ENCODE measurements around the gene OSBPL1A.

OSBPL1A gene

GRCh38 chr18:24315170-24315569 lies 82.5 kb downstream of the OSBPL1A start:
- no peak overlapping the region for H3K27ac ChIP-seq (replicated peaks)
- TF ChIP-seq REST (IDR thresholded peaks at IDR 0.05; ENCODE audit: insufficient replicate concordance, low read depth) (no peak), GABPA (IDR thresholded peaks at IDR 0.05; ENCODE audit: low read depth) (no peak), POLR2AphosphoS5 (IDR thresholded peaks at IDR 0.05; ENCODE audit: low read depth) (no peak), CTCF (IDR thresholded peaks at IDR 0.05; ENCODE audit: insufficient read depth, low read length) (no peak), SPI1 (IDR thresholded peaks at IDR 0.05; ENCODE audit: borderline replicate concordance, low read depth) (no peak)
- H3K4me3 ChIP-seq (replicated peaks; ENCODE audit: insufficient read depth, low read length), result no peak overlapping the region
- no peak for DNase-seq (ENCODE audit: low read depth in 1 of 2, low spot score in 1 of 2)
- no peaks in the 10 kb centered on the region for H3K27me3 ChIP-seq (ENCODE audit: insufficient read depth, poor library complexity, severe bottlenecking)

- DNase-seq (ENCODE audit: low read depth in 1 of 2, low spot score in 1 of 2), result no peak
- Histone ChIP-seq H3K27ac (replicated peaks) (no peak overlapping the region), H3K27me3 (ENCODE audit: insufficient read depth, poor library complexity, severe bottlenecking) (no peaks in the 10 kb centered on the region), H3K4me3 (replicated peaks; ENCODE audit: insufficient read depth, low read length) (no peak overlapping the region)
- TF ChIP-seq POLR2AphosphoS5 (IDR thresholded peaks at IDR 0.05; ENCODE audit: low read depth) (no peak), CTCF (IDR thresholded peaks at IDR 0.05; ENCODE audit: insufficient read depth, low read length) (no peak), SPI1 (IDR thresholded peaks at IDR 0.05; ENCODE audit: borderline replicate concordance, low read depth) (no peak), GABPA (IDR thresholded peaks at IDR 0.05; ENCODE audit: low read depth) (no peak), REST (IDR thresholded peaks at IDR 0.05; ENCODE audit: insufficient replicate concordance, low read depth) (no peak)
Observed at GRCh38 chr18:24306201-24306600, 91.4 kb downstream of the OSBPL1A start.

GRCh38 chr18:24300703-24301102 lies 96.9 kb downstream of the OSBPL1A start:
- Histone ChIP-seq H3K27me3 (ENCODE audit: insufficient read depth, poor library complexity, severe bottlenecking) (no peaks in the 10 kb centered on the region), H3K27ac (replicated peaks) (no peak overlapping the region), H3K4me3 (replicated peaks; ENCODE audit: insufficient read depth, low read length) (no peak overlapping the region)
- no peak for TF ChIP-seq POLR2AphosphoS5 (IDR thresholded peaks at IDR 0.05; ENCODE audit: low read depth)
- no peak for TF ChIP-seq GABPA (IDR thresholded peaks at IDR 0.05; ENCODE audit: low read depth)
- TF ChIP-seq CTCF (IDR thresholded peaks at IDR 0.05; ENCODE audit: insufficient read depth, low read length), result no peak
- no peak for TF ChIP-seq SPI1 (IDR thresholded peaks at IDR 0.05; ENCODE audit: borderline replicate concordance, low read depth)
- no peak for DNase-seq (ENCODE audit: low read depth in 1 of 2, low spot score in 1 of 2)

GRCh38 chr18:24296276-24296675 lies 101.3 kb downstream of the OSBPL1A start:
- no peak overlapping the region for H3K27ac ChIP-seq (replicated peaks)
- TF ChIP-seq POLR2AphosphoS5 (IDR thresholded peaks at IDR 0.05; ENCODE audit: low read depth) (no peak), REST (IDR thresholded peaks at IDR 0.05; ENCODE audit: insufficient replicate concordance, low read depth) (no peak), CTCF (IDR thresholded peaks at IDR 0.05; ENCODE audit: insufficient read depth, low read length) (no peak), SPI1 (IDR thresholded peaks at IDR 0.05; ENCODE audit: borderline replicate concordance, low read depth) (peak; percentile 91)
- no peaks in the 10 kb centered on the region for H3K27me3 ChIP-seq (ENCODE audit: insufficient read depth, poor library complexity, severe bottlenecking)
- H3K4me3 ChIP-seq (replicated peaks; ENCODE audit: insufficient read depth, low read length), result no peak overlapping the region
- no peak for DNase-seq (ENCODE audit: low read depth in 1 of 2, low spot score in 1 of 2)

All from HL-60 (cell line).